HG02642 (cell line): ENCODE measurements around the gene TENT4B.
"Not testable (repeated sequence)": the region's sequence is repeated elsewhere in the genome, so short reads cannot be mapped to it uniquely, and the experiment has no call there.

Experiments
- ATAC-seq: cut with Tn5 transposase; IDR thresholded peaks from one replicate; pipeline ENCODE4 v1.9.1; 2021; ENCODE audit warnings: mild to moderate bottlenecking; ENCODE audit not compliant: unreplicated experiment, poor library complexity

The TENT4B gene

DNA sequence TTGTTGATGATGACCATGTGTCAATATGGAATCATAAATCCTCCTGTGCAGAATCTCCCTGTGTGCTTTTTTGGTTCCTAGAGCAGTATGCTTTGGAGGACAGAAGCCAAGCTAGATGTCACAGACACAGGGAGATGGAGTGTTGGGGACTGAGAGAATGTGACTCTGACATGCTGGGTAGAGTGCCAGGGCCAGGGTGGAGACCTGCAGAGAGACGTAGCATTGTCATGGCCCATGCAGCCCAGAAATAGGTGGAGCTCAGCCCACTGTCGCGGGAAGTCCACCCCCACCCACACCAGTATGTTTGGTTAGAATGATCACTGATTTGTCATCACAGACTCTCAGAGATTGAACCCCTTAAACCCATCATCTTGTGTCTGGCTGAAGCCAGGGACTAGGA lies 74.0 kb downstream of the TENT4B start:
- ATAC-seq: no peak

DNA sequence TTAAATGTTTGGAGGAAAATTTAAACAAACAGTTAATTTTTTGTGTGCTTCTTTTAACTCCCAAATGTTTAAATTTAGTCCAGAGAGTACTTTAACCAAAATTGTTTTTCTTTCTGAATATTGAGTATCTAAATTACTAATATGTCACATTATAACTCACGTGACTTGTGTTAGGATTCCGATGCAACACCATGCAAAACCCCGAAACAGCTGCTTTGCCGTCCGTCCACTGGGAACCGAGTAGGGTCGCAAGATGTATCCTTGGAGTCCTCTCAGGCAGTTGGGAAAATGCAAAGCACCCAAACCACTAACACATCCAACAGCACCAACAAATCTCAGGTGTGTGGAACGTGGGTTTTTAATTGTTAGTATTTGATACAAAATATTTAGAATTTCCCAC lies 74.6 kb downstream of the TENT4B start:
- no peak for ATAC-seq

DNA sequence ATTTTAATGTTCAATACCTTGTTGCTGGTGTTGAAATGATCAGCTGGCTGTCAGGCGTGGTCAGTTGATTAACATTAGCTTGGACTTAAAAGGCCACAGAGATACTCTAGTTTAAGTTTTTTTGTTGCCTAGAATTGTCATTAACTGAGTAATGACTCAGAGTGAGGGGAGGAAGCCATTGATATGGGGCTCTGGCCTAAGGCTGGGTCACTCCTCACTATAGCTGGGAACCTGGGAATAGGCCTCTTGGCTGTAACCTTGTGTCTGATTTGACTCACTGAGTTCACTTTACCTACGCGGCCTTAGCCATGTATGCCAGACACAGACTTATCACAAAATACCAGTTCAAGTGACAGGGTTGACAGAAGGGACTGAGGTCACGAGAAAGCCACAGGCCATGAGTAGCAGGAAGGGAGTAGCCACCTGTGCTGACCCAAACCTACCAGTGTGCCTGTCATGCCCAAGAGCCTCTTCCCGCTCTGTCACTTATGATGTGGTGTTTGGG lies 75.3 kb downstream of the TENT4B start:
- ATAC-seq: no peak

DNA sequence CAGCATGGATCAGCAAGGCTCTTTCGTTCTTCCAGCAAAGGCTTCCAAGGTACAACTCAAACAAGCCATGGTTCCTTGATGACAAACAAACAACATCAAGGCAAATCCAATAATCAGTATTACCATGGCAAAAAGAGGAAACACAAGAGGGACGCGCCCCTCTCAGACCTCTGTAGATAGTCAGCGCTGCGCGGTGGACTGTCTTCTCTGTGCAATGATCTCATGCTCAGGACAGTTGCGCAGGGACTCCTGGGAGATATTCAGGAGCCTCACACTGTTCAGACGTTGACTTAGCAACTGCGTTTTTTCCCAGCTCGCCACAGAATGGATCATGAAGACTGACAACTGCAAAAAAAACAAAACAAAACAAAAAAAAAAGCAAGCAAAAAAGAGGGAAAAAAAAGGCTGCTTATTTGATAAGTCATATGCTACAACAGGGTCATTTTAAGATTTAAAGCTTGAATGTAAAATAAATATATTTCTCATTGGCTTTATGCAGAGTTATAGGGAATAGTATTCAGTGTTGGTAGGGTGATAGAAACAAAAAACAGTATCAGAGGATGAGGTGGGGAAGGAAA lies 76.1 kb downstream of the TENT4B start:
- no peak for ATAC-seq

DNA sequence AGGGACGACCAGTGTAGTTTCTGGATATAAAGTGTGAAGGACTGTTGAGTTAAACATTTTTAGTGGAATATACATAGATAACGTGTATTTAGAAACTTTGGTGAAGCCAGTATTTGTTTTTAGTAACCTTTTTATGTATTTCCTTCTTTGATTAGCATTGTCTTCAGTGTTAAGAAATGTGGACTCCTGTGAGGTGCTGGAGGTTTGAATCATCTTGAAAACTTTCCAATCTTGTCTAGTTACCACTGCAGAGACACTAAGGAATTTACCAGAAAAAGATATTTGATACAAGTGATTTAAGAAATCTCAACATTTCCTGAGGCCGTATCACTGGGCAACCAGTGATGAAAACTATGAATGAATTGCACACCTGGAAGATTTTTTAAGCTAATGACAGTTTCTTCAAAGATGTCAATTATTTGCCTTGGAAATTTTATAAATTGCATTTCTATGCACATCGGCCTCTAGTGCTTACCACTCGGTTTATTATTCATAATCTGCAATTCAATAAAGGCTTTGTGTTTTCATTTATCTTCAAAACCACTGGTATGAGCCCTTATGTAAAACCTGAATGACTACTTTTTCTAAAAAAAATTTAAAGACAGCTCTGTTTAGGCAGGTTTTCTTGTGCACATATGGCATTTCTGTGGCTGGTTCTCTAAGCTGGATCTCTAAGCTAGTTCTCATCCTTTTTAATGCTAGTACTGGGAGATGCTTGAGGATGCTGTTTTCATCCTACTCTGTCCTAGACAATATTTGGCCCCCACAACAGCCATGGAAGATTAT lies 81.9 kb downstream of the TENT4B start:
- ATAC-seq: no peak

DNA sequence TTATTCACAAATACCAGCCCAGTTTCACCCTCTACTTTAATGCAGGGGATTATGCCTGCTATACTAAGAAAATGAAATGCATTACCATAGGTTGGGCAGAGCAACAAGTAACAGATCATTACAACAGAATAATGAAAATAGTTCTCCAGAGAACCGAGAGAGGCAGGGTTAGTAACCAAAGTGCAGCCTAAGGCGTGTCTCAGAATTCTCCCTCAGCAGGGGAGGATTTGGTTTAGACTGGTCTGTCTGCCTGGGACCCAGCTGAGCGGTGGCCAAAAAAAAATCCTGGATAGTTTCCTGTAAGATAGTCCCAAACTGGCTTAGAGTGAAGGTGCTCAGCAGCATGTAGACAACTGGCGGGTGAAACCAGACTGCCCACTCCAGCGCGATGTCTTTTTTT lies 82.5 kb downstream of the TENT4B start:
- ATAC-seq: no peak

DNA sequence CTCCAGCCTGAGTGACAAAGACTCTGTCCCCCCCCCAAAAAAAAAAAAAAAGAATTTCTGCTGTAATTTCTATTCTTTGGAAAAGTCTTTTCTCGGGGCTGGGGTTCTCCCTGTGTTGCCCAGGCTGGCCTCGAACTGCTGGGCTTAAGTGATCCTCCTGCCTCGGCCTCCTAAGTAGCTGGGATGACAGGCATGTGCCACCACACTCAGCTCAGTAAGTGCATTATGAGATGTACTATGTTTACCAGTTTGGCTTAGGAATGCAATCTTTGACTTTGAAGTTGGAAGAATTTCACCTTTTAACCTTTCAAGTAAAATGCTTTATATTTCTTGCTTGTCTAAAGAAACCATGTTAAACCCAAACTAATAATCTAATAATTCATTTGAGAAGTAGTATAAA lies 85.2 kb downstream of the TENT4B start:
- ATAC-seq: no peak

DNA sequence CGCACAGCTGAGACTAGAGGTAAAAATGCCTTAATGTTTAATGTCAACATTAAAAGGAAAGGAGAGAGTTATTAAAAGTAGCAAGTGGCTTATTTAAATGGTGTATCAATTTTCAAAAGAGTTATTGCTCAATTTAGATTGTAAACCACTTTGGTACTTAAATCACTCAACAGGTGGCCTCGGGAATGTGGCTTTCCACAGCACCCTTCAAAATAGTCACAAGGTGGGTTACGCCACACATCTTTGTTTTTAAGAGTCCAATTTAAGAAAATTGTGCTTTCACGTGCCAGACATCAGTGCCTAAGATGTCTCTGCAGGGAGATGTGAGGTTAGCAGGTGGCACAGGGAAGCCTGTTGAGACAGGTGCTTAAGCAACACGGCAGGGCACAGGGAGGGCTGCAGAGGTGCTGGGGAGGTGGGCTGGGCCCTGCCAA lies 85.8 kb downstream of the TENT4B start:
- no peak for ATAC-seq

DNA sequence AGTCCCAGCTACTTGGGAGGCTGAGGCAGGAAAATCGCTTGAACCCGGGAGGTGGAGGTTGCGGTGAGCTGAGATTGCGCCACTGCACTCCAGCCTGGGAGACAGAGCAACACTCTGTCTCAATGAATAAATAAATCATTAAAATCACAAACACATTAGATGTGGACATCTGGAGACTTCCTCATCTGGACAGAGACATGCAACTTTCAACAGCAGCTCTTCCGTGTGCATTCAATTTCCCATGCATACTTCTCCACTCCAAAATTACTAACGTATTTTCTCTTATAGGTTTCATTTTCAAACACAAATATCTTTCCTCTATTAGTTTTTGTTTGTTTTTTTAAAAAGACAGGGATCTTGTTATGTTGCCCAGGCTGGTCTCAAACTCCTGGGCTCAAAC lies 89.9 kb downstream of the TENT4B start:
- ATAC-seq: not testable (repeated sequence)

DNA sequence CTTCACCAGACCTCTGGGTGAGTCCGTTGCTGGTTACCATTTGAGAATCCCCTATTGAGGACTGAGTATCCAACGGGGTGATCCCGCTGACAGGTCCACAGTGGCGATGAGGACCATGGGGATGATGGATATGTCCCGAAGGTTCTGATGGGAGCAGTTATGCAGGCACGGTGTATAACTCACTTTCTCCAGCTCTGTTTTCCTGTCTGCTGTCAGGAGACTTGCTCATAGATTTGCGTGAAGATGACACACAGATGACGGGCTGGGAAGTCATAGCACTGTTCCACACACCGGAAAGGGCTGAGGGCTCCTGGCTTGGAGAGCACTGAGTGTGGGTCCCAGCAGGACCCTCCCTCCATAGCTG lies 91.0 kb downstream of the TENT4B start:
- ATAC-seq: no peak

DNA sequence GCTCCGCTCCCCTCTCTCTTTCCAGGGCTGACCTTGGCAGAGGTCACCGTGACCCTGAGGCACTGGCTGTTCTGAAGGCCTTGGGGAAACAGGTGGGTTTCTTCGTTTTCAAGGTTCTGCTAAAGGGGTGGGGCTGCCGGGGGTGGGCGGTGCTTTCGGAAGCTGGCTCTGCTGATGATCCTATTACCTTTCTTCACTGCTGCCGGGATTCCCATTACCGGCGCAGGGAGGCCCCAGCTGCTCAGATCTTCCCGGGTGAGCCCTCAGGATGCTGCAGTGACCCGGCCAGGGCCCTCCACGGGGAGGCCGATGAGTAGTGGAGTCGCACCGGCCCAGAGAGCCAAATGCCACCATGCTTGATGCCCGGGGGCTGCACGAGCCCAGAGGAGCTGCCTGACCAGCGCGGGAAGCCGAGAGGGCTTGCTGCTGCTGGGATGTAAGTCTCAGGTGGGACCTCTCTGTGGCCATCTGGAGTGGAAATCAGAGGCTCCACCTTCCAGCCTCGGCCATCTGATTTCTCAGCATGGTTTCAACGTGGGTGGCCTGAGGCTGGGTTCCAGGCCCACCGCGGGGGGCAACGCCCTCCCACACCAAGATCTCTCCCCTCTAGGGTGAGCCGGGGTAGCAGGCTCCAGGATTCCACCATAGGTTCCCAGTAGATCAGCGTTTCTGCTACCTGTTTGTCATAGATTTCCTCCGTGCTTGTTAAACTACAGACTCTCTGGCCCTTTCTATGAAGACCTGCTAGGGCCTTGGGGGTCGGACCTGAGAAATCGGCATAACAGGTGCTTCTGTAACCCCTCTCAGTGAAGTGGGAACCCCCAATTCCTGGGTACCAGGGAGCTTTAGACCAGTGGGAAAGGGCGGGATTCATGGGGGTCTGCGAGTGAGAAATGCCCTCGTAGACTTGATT lies 91.7 kb downstream of the TENT4B start:
- no peak for ATAC-seq

DNA sequence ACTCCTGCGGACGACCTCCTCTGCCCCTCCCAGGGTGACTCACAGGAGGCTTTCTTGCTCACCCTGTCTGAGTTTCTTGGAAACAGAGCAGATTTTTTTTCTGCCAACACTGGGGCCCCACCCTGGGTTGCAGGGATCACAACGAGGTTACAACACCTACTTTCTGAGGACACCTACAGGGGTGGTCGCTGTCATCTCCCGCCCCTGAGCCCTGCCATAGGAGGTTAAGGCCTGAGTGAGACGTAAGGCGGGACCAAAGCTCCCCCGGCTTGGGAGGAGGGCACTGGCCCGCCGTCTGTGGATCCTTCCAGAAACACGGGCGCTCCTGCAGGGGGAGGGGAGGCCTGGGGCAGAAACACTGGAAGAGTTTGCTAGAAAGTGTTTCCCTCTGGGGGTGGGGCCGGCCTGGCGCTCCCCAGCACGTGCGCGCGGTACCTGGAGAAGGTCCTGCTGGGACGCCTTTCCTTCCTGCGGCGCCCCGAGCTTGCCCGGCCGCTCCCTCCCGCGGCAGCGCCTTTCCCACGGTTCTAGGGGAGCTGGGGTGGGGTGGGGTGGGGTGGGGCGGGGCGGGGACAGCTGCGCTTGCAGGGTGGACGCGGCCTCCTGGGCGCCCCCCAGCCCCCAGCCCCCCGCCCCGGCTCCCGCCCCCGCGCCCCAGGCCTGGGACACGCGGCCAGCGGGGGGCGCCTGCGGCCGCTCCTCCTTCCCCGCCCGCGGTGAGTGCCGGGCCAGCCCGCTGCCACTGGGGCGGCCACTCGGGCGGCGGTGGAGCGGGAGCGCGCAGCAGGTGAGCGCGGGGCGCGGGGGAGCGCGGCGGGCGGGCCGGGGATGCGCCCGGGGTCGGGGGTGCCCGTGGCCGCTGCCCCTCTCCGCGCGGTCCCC lies 92.6 kb downstream of the TENT4B start:
- peak; percentile 91 for ATAC-seq

DNA sequence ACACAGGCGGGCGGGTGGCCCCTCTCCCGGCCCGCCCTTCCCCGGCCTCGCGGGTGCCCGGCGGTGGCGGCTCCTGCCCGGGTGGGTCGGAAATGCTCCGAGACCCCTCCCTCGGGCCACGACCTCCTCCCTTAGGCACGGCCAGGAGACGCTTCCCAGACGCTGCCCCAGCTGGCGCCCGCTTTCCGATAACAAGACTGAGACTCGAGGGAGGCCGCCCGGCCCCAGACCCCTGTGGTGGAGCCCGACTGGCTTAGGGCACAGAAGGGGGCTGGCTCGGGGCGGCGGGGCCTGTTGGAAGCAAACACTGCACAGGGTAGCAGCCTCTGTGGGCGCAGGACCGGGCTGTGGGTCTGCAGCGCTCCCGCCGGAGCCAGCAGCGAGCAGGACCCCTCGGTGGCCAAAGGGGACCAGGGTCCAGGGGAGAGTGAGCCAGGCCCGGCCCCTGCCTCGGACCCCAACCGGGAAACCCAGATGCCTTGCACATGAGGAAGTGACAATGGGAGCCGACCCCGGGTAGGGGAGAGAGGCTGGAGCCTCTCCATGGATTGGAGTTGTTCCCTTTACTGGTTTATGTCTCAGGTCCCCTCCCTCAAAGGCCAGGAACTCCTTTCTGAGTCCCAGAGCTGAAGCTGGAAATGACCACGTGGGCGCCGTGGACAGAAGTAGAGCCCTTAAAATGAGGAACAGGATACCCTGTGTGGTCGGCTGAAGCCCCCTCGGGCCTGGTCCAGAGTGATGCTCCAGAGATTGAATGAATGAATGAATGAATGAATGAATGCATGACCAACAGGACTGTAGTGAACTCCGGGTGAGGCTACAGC lies 93.4 kb downstream of the TENT4B start:
- peak; percentile 32 for ATAC-seq

DNA sequence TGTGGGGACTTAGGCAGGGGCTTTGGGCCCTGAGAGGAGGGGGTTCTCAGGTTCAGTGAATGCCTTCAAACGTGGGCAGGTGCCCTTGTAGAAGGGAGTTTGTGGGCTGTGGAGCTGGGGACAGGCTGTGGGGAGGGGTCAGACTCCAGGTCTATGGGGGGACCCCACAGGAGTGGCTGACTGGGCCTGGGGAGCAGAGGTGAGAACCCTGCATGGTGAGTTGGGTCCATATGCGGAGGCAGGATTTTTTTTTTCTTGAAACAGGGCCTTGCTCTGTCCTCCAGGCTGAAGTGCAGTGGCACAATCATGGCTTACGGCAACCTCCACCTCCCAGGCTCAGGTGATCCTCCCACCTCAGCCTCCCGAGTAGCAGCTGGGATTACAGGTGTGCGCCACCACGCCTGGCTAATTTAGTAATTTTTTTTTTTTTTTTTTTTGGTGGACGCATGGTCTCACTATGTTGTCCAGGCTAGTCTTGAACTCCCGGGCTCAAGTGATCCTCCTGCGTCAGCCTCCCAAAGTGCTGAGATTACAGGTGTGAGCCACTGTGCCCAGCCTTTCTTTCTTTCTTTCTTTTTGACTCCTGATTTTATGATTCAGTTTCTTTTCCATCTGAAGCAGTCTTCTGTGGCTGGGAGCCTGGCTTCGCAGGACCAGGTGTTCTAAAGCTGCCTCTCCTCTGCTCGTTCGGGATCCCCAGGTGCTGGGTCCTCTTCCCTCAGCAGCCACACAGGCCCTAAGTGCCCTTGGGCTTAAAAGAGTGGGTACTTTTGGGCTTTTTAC lies 94.2 kb downstream of the TENT4B start:
- no peak for ATAC-seq

DNA sequence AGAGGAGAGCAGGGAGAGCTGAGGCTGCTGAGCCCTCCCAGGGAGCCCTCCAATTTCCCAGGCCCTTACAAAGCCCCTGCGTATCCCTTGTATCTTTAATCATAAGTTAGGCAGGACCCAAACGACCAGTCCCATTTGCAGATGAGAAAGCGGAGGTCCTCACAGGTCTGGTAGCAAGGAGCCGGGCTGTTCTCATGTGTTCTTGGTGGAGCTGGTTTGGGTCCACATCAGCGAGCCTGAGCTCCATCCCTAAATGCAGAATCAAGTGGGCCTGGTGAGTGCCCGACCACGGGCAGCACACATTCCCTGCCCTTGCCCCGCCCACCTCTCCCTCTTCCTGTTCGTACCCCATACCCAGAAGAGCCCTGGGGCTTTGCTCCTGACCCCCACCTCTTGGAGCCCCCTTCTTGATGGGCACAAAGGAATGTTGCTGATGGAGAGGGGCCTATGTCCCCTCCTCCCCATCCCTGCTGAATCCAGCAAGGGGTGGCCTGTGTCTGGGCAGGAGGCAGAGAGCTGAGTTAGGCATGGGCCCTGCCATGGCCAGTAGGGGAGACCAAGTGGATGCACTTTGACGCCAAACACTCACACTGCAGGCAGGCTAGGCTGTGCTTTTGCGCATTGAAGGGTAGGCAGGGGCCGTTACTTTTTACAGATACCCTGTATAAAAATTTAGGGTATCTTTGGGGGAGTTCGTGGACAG lies 95.0 kb downstream of the TENT4B start:
- no peak for ATAC-seq

DNA sequence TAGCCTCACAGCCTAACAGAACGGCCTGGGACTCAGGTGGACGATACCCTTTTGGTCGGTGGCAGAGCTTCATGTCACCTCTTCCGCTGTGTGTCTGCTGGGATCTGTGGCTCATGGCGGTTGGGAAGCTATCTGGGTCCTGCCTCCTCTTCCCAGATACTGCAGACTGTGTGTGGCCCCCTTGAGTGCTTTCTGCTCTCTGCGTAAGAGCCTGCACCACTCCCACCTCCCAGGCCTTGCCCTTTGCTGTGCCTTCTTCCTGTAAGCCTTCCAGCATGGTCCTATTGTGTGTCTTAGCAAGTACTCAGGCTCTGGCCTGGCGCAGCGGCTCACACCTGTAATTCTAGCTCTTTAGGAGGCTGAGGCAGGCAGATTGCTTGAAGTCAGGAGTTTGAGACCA lies 95.7 kb downstream of the TENT4B start:
- ATAC-seq: no peak

DNA sequence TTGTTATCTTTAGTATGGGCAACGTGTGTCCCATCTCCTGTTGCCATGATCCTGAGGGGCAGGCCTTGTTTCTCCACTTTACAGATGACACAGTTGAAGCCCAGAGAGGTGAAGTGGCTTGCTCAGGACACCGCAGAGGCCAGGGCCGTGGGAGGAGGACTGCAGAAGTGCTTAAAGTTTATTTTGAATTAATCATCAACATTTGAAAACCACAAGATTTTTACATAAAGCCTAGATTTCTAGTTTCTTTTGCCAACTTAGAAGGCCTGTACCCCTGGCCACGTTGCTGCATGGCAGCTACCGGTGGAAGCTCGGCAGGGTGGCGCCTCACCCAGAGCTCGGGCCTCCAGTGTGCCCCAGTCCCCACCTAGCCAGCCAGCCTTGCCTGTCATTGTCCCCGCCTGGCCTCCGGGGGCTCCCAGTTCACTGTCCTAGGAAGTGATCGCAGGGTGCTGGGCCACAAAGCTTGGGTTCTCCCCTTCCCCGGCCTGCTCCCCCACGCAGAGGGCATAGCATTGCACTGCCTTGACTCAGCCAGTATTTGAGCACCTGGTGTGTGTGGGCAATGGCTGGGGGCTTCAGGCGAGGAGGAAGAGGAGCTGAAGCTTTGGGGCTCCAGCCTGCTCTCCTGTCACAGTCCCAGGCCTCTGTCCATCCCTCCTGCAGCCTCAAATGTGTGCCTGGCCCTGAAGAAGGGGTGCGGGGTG lies 98.4 kb downstream of the TENT4B start:
- ATAC-seq: no peak
